Mucosa of stomach (tissue), 1 donor: ENCODE results near the gene NXNL2.

Source experiments
- H3K27me3 ChIP-seq: one replicate; pipeline ENCODE4 v1.7.0; 2013; ENCODE audit warnings: mild to moderate bottlenecking, low read length; ENCODE audit not compliant: control insufficient read depth, insufficient read depth
- H3K36me3 ChIP-seq: one replicate; pipeline ENCODE4 v1.7.0; 2013; ENCODE audit warnings: low read length; ENCODE audit not compliant: control insufficient read depth, insufficient read depth
- H3K4me1 ChIP-seq: one replicate; pipeline ENCODE4 v1.7.0; 2013; ENCODE audit warnings: mild to moderate bottlenecking, low read length; ENCODE audit not compliant: control insufficient read depth, insufficient read depth
- H3K4me3 ChIP-seq: one replicate; pipeline ENCODE4 v1.7.0; 2013; ENCODE audit warnings: low read length
- H3K9ac ChIP-seq: one replicate; pipeline ENCODE4 v1.7.0; 2013; ENCODE audit warnings: mild to moderate bottlenecking, low read length, moderate library complexity
- H3K9me3 ChIP-seq: one replicate; pipeline ENCODE4 v1.7.0; 2013; ENCODE audit warnings: mild to moderate bottlenecking, low read length, moderate library complexity; ENCODE audit not compliant: control insufficient read depth
- donor health status: Pancreatic carcinoma.

NXNL2 gene

DNA sequence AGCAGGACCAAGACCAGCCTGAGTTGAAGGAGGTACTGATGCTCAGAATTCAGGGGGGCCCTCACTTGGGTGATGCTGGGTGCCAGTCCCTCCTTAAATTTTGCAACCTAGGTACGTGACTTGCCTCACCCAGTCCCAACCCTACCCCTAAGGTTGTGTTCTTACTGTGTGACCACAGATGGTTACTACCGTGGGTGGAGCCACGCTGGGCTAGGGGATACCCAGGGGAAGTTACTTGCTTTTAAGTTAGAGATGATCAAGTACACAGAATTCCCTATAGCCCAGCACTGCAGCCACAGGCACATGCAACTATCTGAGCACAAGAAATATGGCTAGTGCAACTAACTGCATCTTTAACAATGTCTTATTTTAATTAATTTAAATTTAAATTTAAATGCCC lies 32.9 kb downstream of the NXNL2 start:
- Histone ChIP-seq H3K9ac (no peak overlapping the region), H3K4me3 (no peak overlapping the region), H3K4me1 (no peaks in the 10 kb centered on the region)

DNA sequence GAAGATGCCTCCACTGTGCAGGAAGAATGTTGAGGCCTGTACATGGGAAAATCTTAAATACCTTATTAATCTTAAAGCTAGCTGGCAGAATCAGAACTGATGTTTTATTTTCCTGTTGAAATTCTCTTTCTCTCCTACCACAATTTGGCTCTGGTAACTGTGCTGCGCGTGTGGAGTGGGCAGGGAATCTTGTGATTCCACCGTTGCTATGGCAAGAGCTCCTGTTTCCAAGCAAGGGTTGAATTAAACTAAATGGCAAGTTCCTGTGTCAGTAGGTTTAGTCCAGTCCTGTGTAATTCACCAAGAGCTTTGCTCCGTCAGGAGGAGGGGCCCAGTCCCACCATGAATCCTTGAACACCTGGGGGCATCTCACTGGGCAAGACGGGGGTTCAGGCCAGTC lies 36.4 kb downstream of the NXNL2 start:
- no peaks in the 10 kb centered on the region for H3K27me3 ChIP-seq
- no peak overlapping the region for H3K4me3 ChIP-seq
- no peak overlapping the region for H3K9ac ChIP-seq
- no peaks in the 10 kb centered on the region for H3K9me3 ChIP-seq
- H3K4me1 ChIP-seq, result no peaks in the 10 kb centered on the region
- no peaks in the 10 kb centered on the region for H3K36me3 ChIP-seq

More for the DNA sequence above, 32.9 kb downstream of the NXNL2 start:
- Histone ChIP-seq H3K36me3 (no peaks in the 10 kb centered on the region), H3K9me3 (no peaks in the 10 kb centered on the region), H3K27me3 (no peaks in the 10 kb centered on the region)

DNA sequence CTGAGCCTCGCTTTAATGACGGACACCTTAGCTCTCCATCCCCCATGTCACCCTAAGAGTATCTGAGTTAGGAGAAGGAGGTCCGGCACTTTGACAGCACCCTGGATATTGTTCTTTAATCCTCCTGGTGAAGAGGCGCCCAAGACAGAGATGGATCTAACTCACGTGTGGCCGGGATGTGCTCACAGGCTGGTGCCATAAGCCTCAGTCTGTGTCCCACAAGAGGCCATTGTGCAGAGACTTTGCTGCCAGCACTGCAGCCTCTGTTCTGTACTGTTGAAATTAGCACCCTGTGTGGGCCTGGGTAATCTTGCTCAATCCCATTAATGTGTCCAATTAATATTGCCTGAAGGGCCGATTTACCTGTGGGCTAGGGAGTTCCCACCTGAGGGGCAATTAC lies 37.7 kb downstream of the NXNL2 start:
- no peaks in the 10 kb centered on the region for H3K36me3 ChIP-seq
- H3K4me3 ChIP-seq, result no peak overlapping the region
- H3K4me1 ChIP-seq, result no peaks in the 10 kb centered on the region
- H3K9ac ChIP-seq, result no peak overlapping the region
- H3K9me3 ChIP-seq, result no peaks in the 10 kb centered on the region
- no peaks in the 10 kb centered on the region for H3K27me3 ChIP-seq

DNA sequence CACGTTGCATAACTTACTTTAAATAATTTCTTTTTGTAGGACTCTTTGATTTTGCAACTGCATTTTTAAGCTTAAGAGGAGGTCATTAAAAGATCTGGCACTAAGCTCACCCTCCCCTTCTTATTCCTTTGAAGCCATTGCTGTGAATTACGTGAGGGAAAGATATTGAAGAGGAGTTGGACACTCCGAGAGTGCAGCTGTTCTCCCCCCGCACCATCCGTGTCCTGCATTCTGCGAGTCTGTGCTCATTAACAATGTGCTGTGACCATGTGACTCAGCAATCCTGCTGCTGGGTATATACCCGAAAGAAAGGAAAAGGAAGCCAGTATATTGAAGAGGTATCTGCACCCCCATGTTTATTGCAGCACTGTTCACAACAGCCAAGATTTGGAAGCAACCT lies 40.0 kb downstream of the NXNL2 start:
- Histone ChIP-seq H3K9ac (no peak overlapping the region), H3K9me3 (no peaks in the 10 kb centered on the region), H3K27me3 (no peaks in the 10 kb centered on the region), H3K4me1 (no peaks in the 10 kb centered on the region), H3K36me3 (no peaks in the 10 kb centered on the region), H3K4me3 (no peak overlapping the region)

DNA sequence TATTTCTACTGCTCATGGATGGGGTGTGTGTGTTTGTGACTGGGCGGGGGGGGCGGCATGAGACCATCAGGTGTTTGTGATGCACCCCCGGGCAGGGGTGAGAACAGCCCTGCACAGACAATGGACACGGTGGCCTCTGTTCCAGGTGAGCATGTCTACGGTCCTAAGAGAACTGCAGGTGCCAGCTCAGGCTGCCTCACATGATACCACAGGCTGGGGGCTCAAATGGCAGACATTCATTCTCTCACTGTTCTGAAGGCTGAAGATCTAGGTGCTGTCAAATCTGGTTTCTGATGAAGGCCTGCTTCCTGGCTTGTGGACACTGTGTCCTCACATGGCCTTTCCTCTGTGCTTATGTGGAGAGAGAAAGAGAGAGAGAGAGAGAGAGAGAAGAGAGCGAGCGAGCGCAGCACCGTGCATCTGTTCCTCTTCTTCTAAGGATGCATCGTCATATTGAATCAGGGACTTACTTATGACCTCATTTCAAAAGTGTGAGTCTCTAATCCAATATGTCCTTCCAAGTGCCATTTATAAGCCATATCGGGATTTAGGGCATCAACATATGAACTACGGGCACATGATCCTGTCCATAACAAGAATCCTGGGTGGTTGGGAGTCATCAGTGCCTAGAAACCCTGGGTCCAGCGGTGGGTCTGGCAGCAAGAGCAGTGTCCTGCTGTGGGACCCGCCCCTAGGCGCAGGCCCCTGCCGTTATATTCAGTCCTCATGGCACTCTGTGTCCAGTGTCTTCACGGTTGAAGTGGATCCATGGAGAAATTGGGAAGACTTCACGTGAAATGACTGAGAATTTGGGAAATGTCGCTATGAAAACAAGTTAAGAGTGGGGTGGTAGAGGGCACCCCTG lies 42.5 kb downstream of the NXNL2 start:
- Histone ChIP-seq H3K9ac (no peak overlapping the region), H3K9me3 (no peaks in the 10 kb centered on the region), H3K27me3 (no peaks in the 10 kb centered on the region), H3K4me3 (no peak overlapping the region), H3K36me3 (no peaks in the 10 kb centered on the region), H3K4me1 (no peaks in the 10 kb centered on the region)

DNA sequence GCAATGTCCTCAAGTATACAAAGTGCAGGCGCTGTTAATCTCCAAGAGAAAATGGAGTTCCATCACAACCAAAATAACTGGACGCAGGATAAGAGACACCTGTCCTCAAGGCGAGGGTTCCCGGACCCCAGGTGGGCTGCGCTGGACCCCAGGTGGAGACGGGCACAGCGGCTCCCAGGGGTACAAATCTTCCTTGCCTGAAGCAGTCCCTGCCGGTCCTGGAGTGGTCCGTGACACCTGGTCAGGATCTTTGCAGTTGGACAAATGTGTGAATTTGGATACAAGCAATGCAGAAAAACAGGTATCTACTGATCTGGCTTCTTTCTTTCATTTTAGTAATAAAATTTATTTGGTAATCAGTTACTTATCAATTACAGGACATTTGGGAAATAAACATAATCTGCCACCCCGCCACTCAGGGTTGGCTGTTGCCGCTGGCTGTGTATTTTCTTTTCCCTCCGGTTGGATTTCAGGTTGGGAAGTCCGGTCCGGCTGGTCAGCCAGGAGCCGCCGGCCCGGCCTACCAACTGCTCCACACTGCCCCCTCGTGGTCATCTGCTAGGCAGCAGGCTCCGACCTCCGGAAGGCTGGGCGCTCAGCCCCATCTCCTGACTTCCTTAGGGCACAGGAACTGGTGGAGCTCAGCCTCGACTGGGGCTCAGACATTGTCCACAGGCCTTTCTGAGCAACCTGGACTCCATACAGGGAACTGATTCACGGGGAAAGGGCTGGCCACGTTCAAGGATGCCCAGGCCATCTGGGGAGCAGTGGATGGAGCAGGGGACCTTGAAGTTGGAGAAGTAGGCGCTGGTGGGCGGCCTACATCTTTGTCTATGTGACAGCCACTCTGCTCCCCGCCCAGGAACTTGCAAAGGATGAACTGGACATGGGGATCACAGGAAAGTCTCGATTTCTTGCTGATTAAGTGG lies 43.4 kb downstream of the NXNL2 start:
- Histone ChIP-seq H3K4me1 (no peaks in the 10 kb centered on the region), H3K36me3 (no peaks in the 10 kb centered on the region), H3K27me3 (no peaks in the 10 kb centered on the region), H3K9me3 (no peaks in the 10 kb centered on the region), H3K4me3 (no peak overlapping the region), H3K9ac (peak overlapping the region; percentile 24)

DNA sequence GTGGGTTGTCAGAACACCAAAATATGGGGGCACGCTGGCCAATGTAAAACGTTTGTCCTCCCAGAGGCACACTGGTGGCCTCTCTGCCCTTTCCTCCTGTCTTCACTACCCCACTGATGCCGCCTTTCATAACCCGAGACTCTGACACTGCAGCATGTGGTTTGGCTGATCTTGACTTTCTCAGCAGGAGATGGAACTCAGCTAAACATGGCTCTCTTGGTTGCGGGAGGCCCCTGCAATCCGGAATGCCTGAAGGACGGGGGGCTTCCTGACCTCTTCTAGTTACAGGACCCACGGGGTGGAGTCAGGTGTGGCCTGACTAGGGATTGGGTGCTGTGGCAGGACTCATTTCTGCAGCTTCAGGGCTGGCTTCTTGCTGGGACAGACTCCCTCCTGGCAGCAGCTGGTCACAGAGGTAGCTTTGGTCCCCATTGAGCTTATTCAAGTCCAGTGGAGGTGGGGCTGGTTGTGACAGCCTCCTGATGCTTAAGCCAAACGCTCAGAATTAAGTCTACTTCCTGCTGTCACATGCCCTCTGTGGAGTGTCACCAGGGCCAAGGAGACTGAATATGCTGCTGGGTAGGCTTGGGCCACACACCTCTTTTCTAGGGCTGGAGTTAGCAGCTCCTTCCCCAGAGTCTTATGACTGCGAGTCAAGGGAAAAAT lies 44.2 kb downstream of the NXNL2 start:
- Histone ChIP-seq H3K36me3 (no peaks in the 10 kb centered on the region), H3K9ac (no peak overlapping the region), H3K27me3 (no peaks in the 10 kb centered on the region), H3K9me3 (no peaks in the 10 kb centered on the region), H3K4me3 (no peak overlapping the region), H3K4me1 (no peaks in the 10 kb centered on the region)

DNA sequence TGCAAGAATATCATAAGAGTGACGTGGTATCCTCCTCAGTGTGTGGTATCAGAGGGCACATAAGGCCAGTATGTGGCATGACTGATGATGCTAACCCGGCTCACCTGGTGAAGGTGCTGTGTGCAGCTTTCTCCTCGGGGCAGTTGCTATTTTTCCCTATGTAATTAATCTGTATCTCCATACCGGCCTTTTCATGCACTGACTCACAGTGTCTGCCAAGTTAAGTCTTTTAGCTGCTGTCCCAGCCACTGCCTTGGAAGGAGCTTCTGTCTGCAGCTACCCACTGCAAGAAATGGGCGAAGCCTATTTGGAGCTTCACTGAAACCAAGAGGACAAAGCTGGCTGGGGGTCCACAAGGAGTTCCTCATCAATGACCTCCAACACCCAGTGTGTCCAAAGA lies 46.0 kb downstream of the NXNL2 start:
- no peak overlapping the region for H3K4me3 ChIP-seq
- no peaks in the 10 kb centered on the region for H3K36me3 ChIP-seq
- no peaks in the 10 kb centered on the region for H3K9me3 ChIP-seq
- H3K27me3 ChIP-seq, result no peaks in the 10 kb centered on the region
- H3K4me1 ChIP-seq, result no peaks in the 10 kb centered on the region
- H3K9ac ChIP-seq, result no peak overlapping the region

DNA sequence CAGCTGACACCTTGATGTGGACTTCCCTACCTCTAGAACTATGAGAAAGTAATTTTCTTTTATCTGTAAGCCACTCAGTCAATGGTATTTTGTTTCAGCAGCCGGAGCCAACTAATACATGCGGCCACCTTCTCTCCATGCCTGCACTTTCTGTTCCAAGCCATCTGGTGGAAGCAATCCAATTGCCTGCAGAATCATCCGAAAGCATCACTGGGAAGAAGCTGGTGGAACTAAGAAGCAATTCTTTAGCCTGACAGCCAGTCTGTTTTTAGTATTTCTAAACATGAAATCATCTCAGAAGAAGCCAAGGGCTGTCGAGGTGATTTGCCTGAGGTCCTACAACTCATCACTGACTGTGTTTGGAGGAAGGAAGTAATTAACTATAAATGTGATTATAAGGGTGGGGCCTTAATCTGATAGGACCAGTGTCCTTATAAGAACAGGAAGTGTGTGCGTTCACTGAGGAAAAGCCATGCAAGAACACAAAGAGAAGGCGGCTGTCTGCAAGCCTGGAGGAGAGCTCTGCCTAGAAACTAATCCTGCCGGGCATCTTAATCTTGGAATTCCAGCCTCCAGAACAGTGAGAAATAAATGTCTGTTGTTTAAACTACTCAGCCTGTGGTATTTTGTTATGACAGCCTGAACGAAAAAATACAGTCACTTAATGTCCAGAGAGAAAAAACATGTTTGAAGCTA lies 49.1 kb downstream of the NXNL2 start:
- Histone ChIP-seq H3K36me3 (no peaks in the 10 kb centered on the region), H3K4me3 (no peak overlapping the region), H3K4me1 (no peaks in the 10 kb centered on the region), H3K27me3 (no peaks in the 10 kb centered on the region), H3K9ac (no peak overlapping the region), H3K9me3 (no peaks in the 10 kb centered on the region)

DNA sequence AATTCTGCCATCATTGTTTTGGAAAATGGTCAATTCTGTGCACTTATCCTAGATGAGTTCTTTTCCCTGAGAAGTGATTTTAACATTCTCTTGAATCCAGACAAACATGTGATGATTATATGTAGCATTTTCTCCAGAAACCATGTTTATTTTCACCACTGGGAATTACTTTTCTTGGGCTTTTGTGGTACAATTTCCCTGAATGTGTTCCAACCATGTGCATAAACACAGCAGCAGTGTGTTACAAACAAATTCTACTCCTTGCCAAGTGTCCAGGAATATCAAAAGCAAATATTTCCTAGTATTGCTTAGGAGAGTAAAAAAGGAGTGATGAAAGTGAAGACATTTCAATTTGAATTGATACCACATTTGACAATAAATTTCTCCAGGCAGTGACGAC lies 50.4 kb downstream of the NXNL2 start:
- Histone ChIP-seq H3K27me3 (no peaks in the 10 kb centered on the region), H3K9ac (no peak overlapping the region), H3K9me3 (no peaks in the 10 kb centered on the region), H3K4me3 (no peak overlapping the region), H3K36me3 (no peaks in the 10 kb centered on the region), H3K4me1 (no peaks in the 10 kb centered on the region)

DNA sequence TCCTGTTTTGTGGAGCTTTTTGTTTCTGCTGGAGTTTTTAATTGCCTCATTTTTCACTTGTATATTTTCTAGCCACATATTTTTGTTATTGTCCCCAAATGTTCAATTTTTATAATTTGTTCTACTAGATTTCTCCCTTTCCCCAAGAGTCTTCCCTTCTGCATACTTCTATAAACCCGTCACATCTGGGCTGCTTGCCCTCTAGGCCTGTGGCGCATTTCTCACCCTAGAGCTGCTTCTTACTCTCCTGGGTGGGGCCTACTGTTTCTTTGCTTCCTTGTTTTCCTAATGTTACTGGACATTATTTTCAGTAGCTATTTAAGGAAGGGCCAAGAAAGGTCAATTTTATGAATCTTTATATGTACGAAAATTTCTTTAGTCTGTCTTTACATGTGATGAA lies 51.5 kb downstream of the NXNL2 start:
- Histone ChIP-seq H3K9ac (no peak overlapping the region), H3K4me3 (no peak overlapping the region), H3K4me1 (no peaks in the 10 kb centered on the region), H3K9me3 (no peaks in the 10 kb centered on the region), H3K36me3 (no peaks in the 10 kb centered on the region), H3K27me3 (no peaks in the 10 kb centered on the region)
